Loucy (cell line): ENCODE measurements around the gene GAS6.
"Not testable (repeated sequence)": the region's sequence is repeated elsewhere in the genome, so short reads cannot be mapped to it uniquely, and the experiment has no call there.

Experiments
- H2AFZ ChIP-seq: fragments of 200-600 bp; sonication (generic); 2 replicates; pipeline ENCODE4 v1.6.0; 2016; ENCODE audit warnings: antibody characterized with exemption, mild to moderate bottlenecking, low read length, moderate library complexity
- H3F3A ChIP-seq: fragments of 200-600 bp; 2 replicates; pipeline ENCODE4 v1.6.0; 2016; ENCODE audit warnings: antibody characterized with exemption, low read depth, mild to moderate bottlenecking
- H3K27me3 ChIP-seq: fragments of 200-600 bp; sonication (generic); 2 replicates; pipeline ENCODE4 v1.6.1; 2014; ENCODE audit warnings: low read length, mild to moderate bottlenecking; ENCODE audit not compliant: insufficient read depth, poor library complexity, severe bottlenecking
- H3K36me3 ChIP-seq: fragments of 200-600 bp; sonication (generic); 2 replicates; pipeline ENCODE4 v1.6.1; 2016; ENCODE audit warnings: low read length; ENCODE audit not compliant: insufficient read depth
- H3K4me1 ChIP-seq: fragments of 200-600 bp; sonication (generic); 2 replicates; pipeline ENCODE4 v1.5.1; 2014; ENCODE audit warnings: low read length, mild to moderate bottlenecking; ENCODE audit not compliant: insufficient read depth, poor library complexity, severe bottlenecking
- H3K4me2 ChIP-seq: fragments of 200-600 bp; sonication (generic); 2 replicates; pipeline ENCODE4 v1.6.0; 2014; ENCODE audit warnings: antibody characterized with exemption, low read length, low read depth, mild to moderate bottlenecking; ENCODE audit not compliant: poor library complexity, severe bottlenecking
- H3K4me3 ChIP-seq: fragments of 200-600 bp; sonication (generic); 2 replicates; pipeline ENCODE4 v1.5.1; 2014; ENCODE audit warnings: low read length, mild to moderate bottlenecking, mixed read lengths; ENCODE audit not compliant: poor library complexity, severe bottlenecking
- H3K79me2 ChIP-seq: fragments of 200-600 bp; sonication (generic); 2 replicates; pipeline ENCODE4 v1.6.1; 2014; ENCODE audit warnings: low read length; ENCODE audit not compliant: insufficient read depth
- H3K9ac ChIP-seq: fragments of 200-600 bp; sonication (generic); 2 replicates; pipeline ENCODE4 v1.6.0; 2014; ENCODE audit warnings: mild to moderate bottlenecking, low read depth, low read length, moderate library complexity; ENCODE audit not compliant: poor library complexity, severe bottlenecking
- H3K9me2 ChIP-seq: fragments of 200-600 bp; sonication (generic); replicated peaks from 2 replicates; pipeline ENCODE4 v1.6.1; 2016; ENCODE audit warnings: low read depth, low read length, mixed read lengths
- H3K9me3 ChIP-seq: fragments of 200-600 bp; sonication (generic); 2 replicates; pipeline ENCODE4 v1.6.1; 2014; ENCODE audit warnings: mild to moderate bottlenecking, antibody characterized with exemption, low read length, low read depth; ENCODE audit not compliant: insufficient read depth
- H4K20me1 ChIP-seq: fragments of 200-600 bp; sonication (generic); 2 replicates; pipeline ENCODE4 v1.6.0; 2014; ENCODE audit warnings: antibody characterized with exemption, low read length, mild to moderate bottlenecking; ENCODE audit not compliant: insufficient read depth, poor library complexity, severe bottlenecking
- CTCF ChIP-seq: fragments of 200-600 bp; sonication (generic); conservative IDR thresholded peaks from 2 replicates; pipeline ENCODE4 v1.5.1; 2014; ENCODE audit warnings: mild to moderate bottlenecking, antibody characterized with exemption, low read length
- EZH2phosphoT487 ChIP-seq: fragments of 200-600 bp; IDR thresholded peaks from 2 replicates; pipeline ENCODE4 v1.6.1; 2018; ENCODE audit warnings: antibody characterized with exemption, mild to moderate bottlenecking, moderate library complexity, borderline replicate concordance

Gene GAS6

GRCh38 chr13:113831061-113831460 is 32.8 kb downstream of the GAS6 start:
- Histone ChIP-seq H2AFZ (no peak overlapping the region), H3K9me2 (no peaks in the 10 kb centered on the region), H3K9me3 (no peaks in the 10 kb centered on the region; the same call in 1 of the 2 replicates), H3F3A (no peaks in the 10 kb centered on the region), H3K27me3 (no peaks in the 10 kb centered on the region), H3K9ac (no peak overlapping the region), H4K20me1 (no peaks in the 10 kb centered on the region), H3K79me2 (no peaks in the 10 kb centered on the region), H3K4me3 (no peak overlapping the region), H3K4me2 (no peak overlapping the region), H3K36me3 (no peaks in the 10 kb centered on the region), H3K4me1 (no peaks in the 10 kb centered on the region)
- no peak for TF ChIP-seq CTCF
- no peak for TF ChIP-seq EZH2phosphoT487

GRCh38 chr13:113830426-113830950 is 33.4 kb downstream of the GAS6 start:
- not testable (repeated sequence) for H3K4me1 ChIP-seq, H3K4me2 ChIP-seq, H3K9me3 ChIP-seq, H3K9ac ChIP-seq, H3K9me2 ChIP-seq, H3K36me3 ChIP-seq, H3K4me3 ChIP-seq, H3F3A ChIP-seq, H3K79me2 ChIP-seq, H2AFZ ChIP-seq, H4K20me1 ChIP-seq, H3K27me3 ChIP-seq

- Histone ChIP-seq H4K20me1 (no peaks in the 10 kb centered on the region), H3K9me3 (no peaks in the 10 kb centered on the region; the same call in 1 of the 2 replicates), H2AFZ (no peak overlapping the region), H3F3A (no peaks in the 10 kb centered on the region), H3K4me3 (no peak overlapping the region), H3K79me2 (no peaks in the 10 kb centered on the region), H3K4me2 (no peak overlapping the region), H3K27me3 (no peaks in the 10 kb centered on the region), H3K36me3 (no peaks in the 10 kb centered on the region), H3K9ac (no peak overlapping the region), H3K4me1 (no peaks in the 10 kb centered on the region), H3K9me2 (no peaks in the 10 kb centered on the region)
- TF ChIP-seq EZH2phosphoT487 (no peak), CTCF (no peak)
Observed at GRCh38 chr13:113828282-113828825, 35.5 kb downstream of the GAS6 start.

- TF ChIP-seq EZH2phosphoT487 (no peak), CTCF (no peak)
- no peaks in the 10 kb centered on the region for H3K27me3 ChIP-seq
Observed at GRCh38 chr13:113827021-113827420, 36.9 kb downstream of the GAS6 start.

GRCh38 chr13:113826446-113826845 is 37.4 kb downstream of the GAS6 start:
- H3K9ac ChIP-seq, H3K4me1 ChIP-seq, H3K27me3 ChIP-seq, H3F3A ChIP-seq, H3K4me2 ChIP-seq, H3K9me3 ChIP-seq, H2AFZ ChIP-seq, H4K20me1 ChIP-seq, H3K36me3 ChIP-seq, H3K4me3 ChIP-seq, H3K79me2 ChIP-seq, H3K9me2 ChIP-seq: not testable (repeated sequence)

More at GRCh38 chr13:113827021-113827420, 36.9 kb downstream of the GAS6 start:
- H3K9me2 ChIP-seq: no peaks in the 10 kb centered on the region
- H3K9me3 ChIP-seq: no peaks in the 10 kb centered on the region; the same call in 1 of the 2 replicates
- H4K20me1 ChIP-seq: no peaks in the 10 kb centered on the region
- H3K36me3 ChIP-seq: no peaks in the 10 kb centered on the region
- H3K4me2 ChIP-seq: no peak overlapping the region
- no peak overlapping the region for H3K9ac ChIP-seq
- H2AFZ ChIP-seq: no peak overlapping the region
- no peak overlapping the region for H3K4me3 ChIP-seq
- no peaks in the 10 kb centered on the region for H3F3A ChIP-seq
- H3K79me2 ChIP-seq: no peaks in the 10 kb centered on the region
- H3K4me1 ChIP-seq: no peaks in the 10 kb centered on the region
